ENCODE data around the gene PAPLN. TPM values are rescaled to one million over a fixed set of nuclear protein-coding genes. Genes with fewer than 3 reads are reported as not detected.
A peak's percentile ranks its signal among the peaks of the same experiment; 100 is the strongest.

The PAPLN gene
- total and polyA plus RNA-seq, 9 of the 15 experiments (the other 6 are each of a cell fraction or from before 2014, with no cell fraction given): 0.43 to 3.5 (median 1.7) TPM

GRCh38 chr14:73235531-73236155 is 1.7 kb upstream of the PAPLN start:
- Histone ChIP-seq H3K36me3 (ENCODE audit: control insufficient read depth, insufficient read depth, low read length) (no peaks in the 10 kb centered on the region), H3K79me2 (ENCODE audit: control insufficient read depth, insufficient read depth, low read length) (no peaks in the 10 kb centered on the region), H3K9me1 (ENCODE audit: control insufficient read depth, insufficient read depth, low read length) (peaks cover 2% of the 10 kb centered on the region), H3K9me3 (replicated peaks; ENCODE audit: control insufficient read depth, insufficient read depth, low read depth, low read length) (no peaks in the 10 kb centered on the region), H3K27ac (ENCODE audit: extremely low read depth, low read depth, low read length) (no peak overlapping the region), H3K4me2 (ENCODE audit: insufficient read depth, low read length) (no peak overlapping the region), H2AFZ (ENCODE audit: low read depth, low read length) (no peak overlapping the region), H3K9ac (ENCODE audit: insufficient read depth in 1 of 2, low read depth in 2 of 2, low read length in 2 of 2) (no peak overlapping the region), H4K20me1 (replicated peaks; ENCODE audit: control insufficient read depth, insufficient read depth, low read length) (0 out of 2 replicates have a peak, but pooled peaks cover 4% of the 10 kb centered on the region), H3K27me3 (ENCODE audit: control insufficient read depth in 2 of 2, insufficient read depth in 2 of 2, low read length in 2 of 2) (peaks cover 37 to 77% of the 10 kb centered on the region in 2 experiments), H3K4me3 (no peak overlapping the region), H3K4me1 (replicated peaks in 1 of 2; ENCODE audit: control insufficient read depth in 2 of 2, insufficient read depth in 2 of 2, low read length in 2 of 2) (peaks cover 5 to 31% of the 10 kb centered on the region in 2 experiments; a peak in 4 of 5 replicates)
- no TSS peak for BruUV-seq (replicated peaks)
- in situ Hi-C loops (cut with MboI): loop anchor here (10.0 kb wide), 1 partner anchor 721 kb away; no protein-coding TSS in a partner anchor
- ATAC-seq (no peak), DNase-seq (ENCODE audit: extremely low read depth in 1 of 4, low spot score in 3 of 4) (no peak), FAIRE-seq (no peak)
- TF ChIP-seq NFE2L1 (tag; IDR thresholded peaks at IDR 0.05; ENCODE audit: borderline replicate concordance, low read depth): no peak
- TF ChIP-seq MYC (IDR thresholded peaks at IDR 0.05; ENCODE audit: low read depth, low read length): no peak
- TF ChIP-seq MYC (CRISPR knock-in tag; IDR thresholded peaks at IDR 0.05; ENCODE audit: borderline replicate concordance, low read depth): no peak
- no peak for TF ChIP-seq ZC3H8 (IDR thresholded peaks at IDR 0.05)
- TF ChIP-seq, protein P1, sequence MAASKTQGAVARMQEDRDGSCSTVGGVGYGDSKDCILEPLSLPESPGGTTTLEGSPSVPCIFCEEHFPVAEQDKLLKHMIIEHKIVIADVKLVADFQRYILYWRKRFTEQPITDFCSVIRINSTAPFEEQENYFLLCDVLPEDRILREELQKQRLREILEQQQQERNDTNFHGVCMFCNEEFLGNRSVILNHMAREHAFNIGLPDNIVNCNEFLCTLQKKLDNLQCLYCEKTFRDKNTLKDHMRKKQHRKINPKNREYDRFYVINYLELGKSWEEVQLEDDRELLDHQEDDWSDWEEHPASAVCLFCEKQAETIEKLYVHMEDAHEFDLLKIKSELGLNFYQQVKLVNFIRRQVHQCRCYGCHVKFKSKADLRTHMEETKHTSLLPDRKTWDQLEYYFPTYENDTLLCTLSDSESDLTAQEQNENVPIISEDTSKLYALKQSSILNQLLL (CRISPR knock-in tag; IDR thresholded peaks at IDR 0.05; ENCODE audit: borderline replicate concordance): no peak
- 0 out of 2 replicates have a peak, but pooled peaks have one; percentile 6 for TF ChIP-seq CBFA2T3 (IDR thresholded peaks at IDR 0.05)
- POLR2A ChIA-PET: interaction anchor here (0.6 kb wide), 1 partner anchor 640 kb away, joined by 4 read pairs; no protein-coding TSS in a partner anchor
- CTCF ChIA-PET (ENCODE audit: low intra/inter-chr PET ratio): no interaction called here
- WGBS (ENCODE audit: insufficient coverage, low coverage, missing lambda C conversion rate): 4% methylated on average over 4 of the region's 6 CpGs
- intact Hi-C loops (cut with micrococcal nuclease): loop anchor here (5.0 kb wide), 1 partner anchor 237 kb away; no protein-coding TSS in a partner anchor
